WERI-Rb-1 (cell line): ENCODE results near the gene PTPN13.

Experiments
- DNase-seq: peaks from one replicate; pipeline ENCODE4 v3.0.0-alpha.2; 2020
- H3K27ac ChIP-seq: fragments of 250-450 bp; sonication (Bioruptor Pico); 2 replicates; pipeline ENCODE4 v1.5.1; 2020; ENCODE audit warnings: mild to moderate bottlenecking, moderate library complexity
- H3K27me3 ChIP-seq: fragments of 250-450 bp; sonication (Bioruptor Pico); 2 replicates; pipeline ENCODE4 v1.5.1; 2021; ENCODE audit warnings: mild to moderate bottlenecking, low read depth, moderate library complexity; ENCODE audit not compliant: insufficient read depth, severe bottlenecking
- H3K36me3 ChIP-seq: fragments of 250-450 bp; sonication (Bioruptor Pico); 2 replicates; pipeline ENCODE4 v1.5.1; 2020; ENCODE audit warnings: mild to moderate bottlenecking, moderate library complexity
- H3K4me3 ChIP-seq: 2 replicates; pipeline ENCODE4 v1.5.1; 2011; ENCODE audit warnings: low read depth, mild to moderate bottlenecking, control low read depth, low read length
- H3K9me3 ChIP-seq: fragments of 250-450 bp; sonication (Bioruptor Pico); 2 replicates; pipeline ENCODE4 v1.5.1; 2021; ENCODE audit warnings: mild to moderate bottlenecking, moderate library complexity; ENCODE audit not compliant: severe bottlenecking
- CTCF ChIP-seq: IDR thresholded peaks from 2 replicates; pipeline ENCODE4 v1.5.1; 2011; ENCODE audit warnings: low read depth, mild to moderate bottlenecking, control low read depth, inconsistent platforms, low read length

PTPN13 gene

GRCh38 chr4:86848136-86848535 lies 254.0 kb downstream of the PTPN13 start:
- Histone ChIP-seq H3K27ac (no peak overlapping the region), H3K27me3 (no peaks in the 10 kb centered on the region)
- no peak for DNase-seq

GRCh38 chr4:86848732-86849619 lies 254.9 kb downstream of the PTPN13 start, which contains the start of gene SLC10A6:
TSS of gene SLC10A6 (minus strand) at chr4:86849384. CDS start at chr4:86849115, 269 bp downstream.
- Histone ChIP-seq H3K27ac (no peak within 1 kb of the TSS), H3K36me3 (no peaks in the 10 kb centered on the region), H3K4me3 (no peak within 1 kb of the TSS), H3K9me3 (no peaks in the 10 kb centered on the region), H3K27me3 (no peaks in the 10 kb centered on the region)
- DNase-seq = no peak
- TF ChIP-seq CTCF = no peak

More at GRCh38 chr4:86848136-86848535, 254.0 kb downstream of the PTPN13 start:
- no peak overlapping the region for H3K4me3 ChIP-seq
- no peaks in the 10 kb centered on the region for H3K9me3 ChIP-seq
- no peaks in the 10 kb centered on the region for H3K36me3 ChIP-seq
- no peak for TF ChIP-seq CTCF

GRCh38 chr4:86853209-86853608 lies 259.1 kb downstream of the PTPN13 start:
- Histone ChIP-seq H3K4me3 (no peak overlapping the region), H3K27ac (no peak overlapping the region), H3K9me3 (no peaks in the 10 kb centered on the region), H3K36me3 (no peaks in the 10 kb centered on the region), H3K27me3 (no peaks in the 10 kb centered on the region)
- DNase-seq = no peak
- TF ChIP-seq CTCF = no peak

- DNase-seq = no peak
- TF ChIP-seq CTCF = no peak
- Histone ChIP-seq H3K4me3 (no peak overlapping the region), H3K9me3 (no peaks in the 10 kb centered on the region), H3K36me3 (no peaks in the 10 kb centered on the region), H3K27ac (no peak overlapping the region), H3K27me3 (no peaks in the 10 kb centered on the region)
These were observed 261.5 kb downstream of the PTPN13 start for GRCh38 chr4:86855572-86855971.

DNA sequence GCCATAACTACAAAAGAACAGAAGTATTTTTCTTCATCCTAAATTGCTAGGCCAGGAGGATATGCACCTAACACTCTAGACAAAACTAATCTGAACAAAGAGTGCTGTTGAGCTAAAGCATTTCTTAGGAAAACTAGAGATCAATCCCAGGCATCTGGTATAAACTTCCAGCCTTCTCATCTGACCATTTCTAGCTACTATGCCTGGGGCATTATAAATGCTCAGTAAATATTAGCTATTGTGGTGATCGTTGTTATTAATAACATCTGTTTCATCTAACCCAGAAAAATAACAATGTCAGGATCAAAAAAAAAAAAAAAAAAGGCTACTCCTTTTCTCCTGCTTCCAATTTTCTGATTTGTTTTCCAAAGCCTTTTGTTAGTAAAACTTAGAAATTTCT lies 262.8 kb downstream of the PTPN13 start:
- no peaks in the 10 kb centered on the region for H3K27me3 ChIP-seq

More for the DNA sequence above, 262.8 kb downstream of the PTPN13 start:
- no peak overlapping the region for H3K27ac ChIP-seq
- DNase-seq = no peak
- TF ChIP-seq CTCF = no peak
- H3K4me3 ChIP-seq = no peak overlapping the region
- H3K36me3 ChIP-seq = no peaks in the 10 kb centered on the region
- H3K9me3 ChIP-seq = no peaks in the 10 kb centered on the region
